HepG2 (cell line): ENCODE results near the gene GRIK2. TPM values are rescaled to one million over a fixed set of nuclear protein-coding genes. Genes with fewer than 3 reads are reported as not detected.

Experiments
- ATAC-seq: fragments of 200-7000 bp; cut with Tn5 transposase; 3 replicates; pipeline ENCODE4 v1.9.1; 2020; ENCODE audit warnings: mild to moderate bottlenecking, moderate library complexity
- BruUV-seq: library from RNA; stranded (reverse); fragments of 400-500 nt; replicated peaks from 2 replicates; lab custom pipeline; 2021; lab: Mats Ljungman, UMichigan
- CTCF ChIA-PET: fragments of 300-600 bp; formaldehyde crosslinking; extraction: SDS; loops from one replicate; lab custom pipeline; 2021; ENCODE audit warnings: low total read pairs, inconsistent platforms, low intra/inter-chr PET ratio; lab: Yijun Ruan, JAX
- POLR2A ChIA-PET: fragments of 350-600 bp; sonication (Branson Sonifier 250); formaldehyde crosslinking; loops from one replicate; lab custom pipeline; 2020; ENCODE audit warnings: antibody characterized with exemption, inconsistent platforms; lab: Yijun Ruan, JAX
- DNase-seq: peaks from one replicate; pipeline ENCODE4 v3.0.0-alpha.2; 2015; ENCODE audit warnings: low spot score
- FAIRE-seq: peaks from 3 replicates; lab custom pipeline; 2011; peaks lifted over from hg19 to GRCh38; lab: Jason Lieb, UNC
- H2AFZ ChIP-seq: one replicate; pipeline ENCODE4 v1.6.1; 2011; ENCODE audit warnings: low read length, inconsistent platforms
- H3K27ac ChIP-seq: fragments of 300-600 bp; 3 replicates; pipeline ENCODE4 v1.8.0; 2011; ENCODE audit warnings: mixed run types, mild to moderate bottlenecking, mixed read lengths, low read length, inconsistent platforms; ENCODE audit not compliant: insufficient read depth; ENCODE audit errors: extremely low read length
- H3K27me3 ChIP-seq, 2 experiments: fragments of 200-600 bp in 1 of 2; 2 replicates in 1 of 2; 3 replicates in 1 of 2; pipeline versions ENCODE4 v1.6.0 to v1.8.0; 2011; ENCODE audit warnings: low read length in 2 of 2, mild to moderate bottlenecking in 2 of 2, moderate library complexity in 2 of 2, inconsistent platforms in 1 of 2; ENCODE audit not compliant: insufficient read depth in 2 of 2, control insufficient read depth in 1 of 2
- H3K36me3 ChIP-seq, 2 experiments: fragments of 200-600 bp in 1 of 2; replicated peaks in 1 of 2; 2 replicates in 1 of 2; 3 replicates in 1 of 2; pipeline versions ENCODE4 v1.5.1 to v1.8.0; 2011; ENCODE audit warnings: low read length in 2 of 2, inconsistent platforms in 1 of 2; ENCODE audit not compliant: insufficient read depth in 2 of 2, control insufficient read depth in 1 of 2
- H3K4me1 ChIP-seq: 2 replicates; pipeline ENCODE4 v1.5.1; 2012; ENCODE audit warnings: low read length, inconsistent platforms; ENCODE audit not compliant: insufficient read depth
- H3K4me2 ChIP-seq: 2 replicates; pipeline ENCODE4 v1.6.0; 2011; ENCODE audit warnings: low read depth, low read length, inconsistent platforms
- H3K4me3 ChIP-seq, 3 experiments: fragments of 200-600 bp in 1 of 3; sonication (generic), shearing (Covaris generic) in 1 of 3; replicated peaks in 1 of 3; 2 replicates each; pipeline ENCODE4 v1.5.1; 2011 to 2016; ENCODE audit warnings: low read length in 3 of 3, inconsistent platforms in 2 of 3, low read depth in 2 of 3, mild to moderate bottlenecking in 2 of 3, control low read depth in 1 of 3, mixed read lengths in 1 of 3; ENCODE audit not compliant: insufficient read depth in 1 of 3
- H3K79me2 ChIP-seq: one replicate; pipeline ENCODE4 v1.6.1; 2011; ENCODE audit warnings: low read length, inconsistent platforms; ENCODE audit not compliant: insufficient read depth
- H3K9ac ChIP-seq: 2 replicates; pipeline ENCODE4 v1.6.0; 2011; ENCODE audit warnings: mild to moderate bottlenecking, low read depth, low read length, inconsistent platforms; ENCODE audit not compliant: insufficient read depth
- H3K9me3 ChIP-seq: 2 replicates; pipeline ENCODE4 v1.5.1; 2012; ENCODE audit warnings: mild to moderate bottlenecking, low read length
- H4K20me1 ChIP-seq: 2 replicates; pipeline ENCODE4 v1.6.0; 2011; ENCODE audit warnings: inconsistent platforms, mild to moderate bottlenecking, low read length, moderate library complexity; ENCODE audit not compliant: insufficient read depth
- AFF4 ChIP-seq: sonication (generic); formaldehyde crosslinking; IDR thresholded peaks from 2 replicates; pipeline ENCODE4 v1.4.0; 2020; ENCODE audit warnings: missing genetic modification reagents
- AGO2 ChIP-seq: fragments of 200-400 bp; formaldehyde crosslinking; optimal IDR thresholded peaks from 2 replicates; pipeline ENCODE3; 2017; ENCODE audit warnings: mild to moderate bottlenecking, low read depth, low read length, moderate library complexity
- ASH2L ChIP-seq: fragments of 300-600, 200-600 bp; sonication (generic); IDR thresholded peaks from 2 replicates; pipeline ENCODE4 v1.7.0; 2017; ENCODE audit warnings: low read depth, mild to moderate bottlenecking, moderate library complexity, mixed read lengths, low read length; ENCODE audit not compliant: insufficient read length
- KDM2A ChIP-seq: sonication (generic); formaldehyde crosslinking; IDR thresholded peaks from 2 replicates; pipeline ENCODE4 v1.4.0; 2020; ENCODE audit warnings: low read depth, missing genetic modification reagents, borderline replicate concordance
- MIER3 ChIP-seq: IDR thresholded peaks from 2 replicates; pipeline ENCODE4 v1.6.1; 2016; ENCODE audit warnings: missing compliant biosample characterization, borderline replicate concordance
- MNT ChIP-seq: fragments of 450-650 bp; IDR thresholded peaks from 2 replicates; pipeline ENCODE4 v1.6.1; 2016
- RNF2 ChIP-seq: fragments of 450-650 bp; conservative IDR thresholded peaks from 2 replicates; pipeline ENCODE4 v1.6.1; 2016; ENCODE audit warnings: low read depth
- RORA ChIP-seq: sonication (generic); formaldehyde crosslinking; IDR thresholded peaks from 2 replicates; pipeline ENCODE4 v1.5.0; 2020; ENCODE audit warnings: mild to moderate bottlenecking, missing genetic modification reagents, moderate library complexity
- ZFP36L2 ChIP-seq: sonication (generic); formaldehyde crosslinking; IDR thresholded peaks from 2 replicates; pipeline ENCODE4 v1.4.0; 2020; ENCODE audit warnings: missing genetic modification reagents
- ZNF17 ChIP-seq: sonication (generic); formaldehyde crosslinking; IDR thresholded peaks from 2 replicates; pipeline ENCODE4 v1.5.0; 2020; ENCODE audit warnings: mild to moderate bottlenecking, missing genetic modification reagents
- ZNF607 ChIP-seq: sonication (generic); formaldehyde crosslinking; IDR thresholded peaks from 2 replicates; pipeline ENCODE4 v1.5.1; 2020; ENCODE audit warnings: missing genetic modification reagents, mild to moderate bottlenecking, borderline replicate concordance
- ZNF616 ChIP-seq: sonication (generic); formaldehyde crosslinking; IDR thresholded peaks from 2 replicates; pipeline ENCODE4 v1.5.0; 2020; ENCODE audit warnings: low read depth, mild to moderate bottlenecking, missing genetic modification reagents
- WGBS: methylation state at CpG from one replicate; pipeline ENCODE4 v1.1.6; 2017; ENCODE audit warnings: low lambda C conversion rate; 5-methylcytosine and 5-hydroxymethylcytosine counted together
- in situ Hi-C: cut with HindIII; loops from 2 replicates; pipeline ENCODE4 v1.10.0; 2017; ENCODE audit warnings: low pct_unique_long_range_greater_than_20kb; ENCODE audit not compliant: extremely low pct_ligation_motif_present
- intact Hi-C: fragments of 100-400 bp; cut with micrococcal nuclease; formaldehyde crosslinking; loops from one replicate; pipeline ENCODE4 v1.10.0; 2022; ENCODE audit not compliant: unreplicated experiment
- polyA plus RNA-seq, 8 experiments: library from polyadenylated mRNA; depleted of rRNA in 3 of 8; stranded (reverse) in 7 of 8; unstranded in 1 of 8; fragments of >200 nt; fragmentation: Illumina TruSeq in 4 of 8; extraction: Trizol in 4 of 8; gene quantifications; 2 replicates each; pipeline versions ENCODE4 v1.2.1 to v1.2.3, GENCODE V29; 2011 to 2016; ENCODE audit warnings: low read depth in 4 of 8, missing spikeins in 1 of 8, mixed read lengths in 1 of 8; ENCODE audit not compliant: insufficient read depth in 1 of 8
- total RNA-seq, 5 experiments: library from RNA; depleted of rRNA; stranded (reverse); fragments of >200 nt; fragmentation: Illumina TruSeq; extraction: Trizol; gene quantifications; 2 replicates each; pipeline ENCODE4 v1.2.3, GENCODE V29; 2016; ENCODE audit warnings: low read depth in 1 of 5
- TF ChIP-seq, protein P1 (sequence below), 2 experiments: IDR thresholded peaks; 2 replicates each; pipeline ENCODE4 v1.6.1; 2011 to 2012; ENCODE audit warnings: low read length in 2 of 2, borderline replicate concordance in 1 of 2, low read depth in 1 of 2, mild to moderate bottlenecking in 1 of 2, moderate library complexity in 1 of 2
- TF ChIP-seq, protein P2 (sequence below): IDR thresholded peaks from 2 replicates; pipeline ENCODE4 v1.6.1; 2016; ENCODE audit warnings: missing compliant biosample characterization, missing genetic modification reagents, borderline replicate concordance

Gene GRIK2
- total and polyA plus RNA-seq, 2 of the 13 experiments (the other 11 are each of a cell fraction or from before 2014, with no cell fraction given) = not detected

DNA sequence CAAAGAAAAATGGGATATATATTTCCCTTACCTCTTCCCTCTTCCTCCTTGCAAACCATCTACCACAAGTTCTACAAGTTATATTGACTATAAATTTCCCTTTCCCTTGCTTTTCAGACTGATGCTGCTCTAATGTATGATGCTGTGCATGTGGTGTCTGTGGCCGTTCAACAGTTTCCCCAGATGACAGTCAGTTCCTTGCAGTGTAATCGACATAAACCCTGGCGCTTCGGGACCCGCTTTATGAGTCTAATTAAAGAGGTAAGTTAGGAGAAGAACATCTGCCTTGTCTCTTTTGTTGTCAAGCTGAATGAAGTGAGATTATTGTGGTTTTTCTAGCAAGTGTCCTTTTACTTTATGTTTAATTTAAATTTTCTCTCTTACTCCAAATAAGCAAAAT lies 406.0 kb downstream of the GRIK2 start (continued):
- no peak for TF ChIP-seq ASH2L
- no peak for TF ChIP-seq ZFP36L2 (CRISPR knock-in tag)
- TF ChIP-seq, protein P1, sequence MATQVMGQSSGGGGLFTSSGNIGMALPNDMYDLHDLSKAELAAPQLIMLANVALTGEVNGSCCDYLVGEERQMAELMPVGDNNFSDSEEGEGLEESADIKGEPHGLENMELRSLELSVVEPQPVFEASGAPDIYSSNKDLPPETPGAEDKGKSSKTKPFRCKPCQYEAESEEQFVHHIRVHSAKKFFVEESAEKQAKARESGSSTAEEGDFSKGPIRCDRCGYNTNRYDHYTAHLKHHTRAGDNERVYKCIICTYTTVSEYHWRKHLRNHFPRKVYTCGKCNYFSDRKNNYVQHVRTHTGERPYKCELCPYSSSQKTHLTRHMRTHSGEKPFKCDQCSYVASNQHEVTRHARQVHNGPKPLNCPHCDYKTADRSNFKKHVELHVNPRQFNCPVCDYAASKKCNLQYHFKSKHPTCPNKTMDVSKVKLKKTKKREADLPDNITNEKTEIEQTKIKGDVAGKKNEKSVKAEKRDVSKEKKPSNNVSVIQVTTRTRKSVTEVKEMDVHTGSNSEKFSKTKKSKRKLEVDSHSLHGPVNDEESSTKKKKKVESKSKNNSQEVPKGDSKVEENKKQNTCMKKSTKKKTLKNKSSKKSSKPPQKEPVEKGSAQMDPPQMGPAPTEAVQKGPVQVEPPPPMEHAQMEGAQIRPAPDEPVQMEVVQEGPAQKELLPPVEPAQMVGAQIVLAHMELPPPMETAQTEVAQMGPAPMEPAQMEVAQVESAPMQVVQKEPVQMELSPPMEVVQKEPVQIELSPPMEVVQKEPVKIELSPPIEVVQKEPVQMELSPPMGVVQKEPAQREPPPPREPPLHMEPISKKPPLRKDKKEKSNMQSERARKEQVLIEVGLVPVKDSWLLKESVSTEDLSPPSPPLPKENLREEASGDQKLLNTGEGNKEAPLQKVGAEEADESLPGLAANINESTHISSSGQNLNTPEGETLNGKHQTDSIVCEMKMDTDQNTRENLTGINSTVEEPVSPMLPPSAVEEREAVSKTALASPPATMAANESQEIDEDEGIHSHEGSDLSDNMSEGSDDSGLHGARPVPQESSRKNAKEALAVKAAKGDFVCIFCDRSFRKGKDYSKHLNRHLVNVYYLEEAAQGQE (IDR thresholded peaks at IDR 0.05; ENCODE audit: borderline replicate concordance in 1 of 2, low read depth in 1 of 2, low read length in 2 of 2) = no peak
- no peak for TF ChIP-seq ZNF17 (CRISPR knock-in tag)

DNA sequence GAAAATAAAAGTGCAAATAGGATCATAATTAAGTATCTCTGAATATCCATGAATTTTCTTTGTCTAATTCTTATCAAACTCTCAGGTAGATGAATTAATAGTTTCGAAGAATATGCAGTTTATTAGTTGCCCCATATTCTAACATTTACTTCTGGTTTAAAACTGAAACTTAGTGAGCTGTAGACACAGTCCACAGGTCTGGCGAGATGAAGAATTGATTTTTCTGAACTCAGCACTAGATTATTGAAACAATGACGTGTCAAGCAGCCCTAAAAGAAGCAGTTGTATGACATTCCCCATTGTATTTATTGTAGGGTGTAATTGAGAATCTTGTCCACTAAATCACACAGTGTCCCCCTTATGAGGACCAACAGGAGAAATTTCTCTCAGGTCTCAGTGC lies 407.1 kb downstream of the GRIK2 start:
- no peaks in the 10 kb centered on the region for H3K4me1 ChIP-seq
- H3K27me3 ChIP-seq = no peaks in the 10 kb centered on the region
- H3K79me2 ChIP-seq = no peaks in the 10 kb centered on the region
- ChIA-PET POLR2A (no interaction called here), CTCF (no interaction called here)
- no peak overlapping the region for H2AFZ ChIP-seq
- intact Hi-C loops = no loop called here
- H3K9ac ChIP-seq = no peak overlapping the region
- H3K9me3 ChIP-seq = no peaks in the 10 kb centered on the region
- in situ Hi-C loops = no loop called here
- H3K4me2 ChIP-seq = no peak overlapping the region
- BruUV-seq = no TSS peak
- ATAC-seq (no peak), FAIRE-seq (no peak), DNase-seq (no peak)
- 5% methylated on average over 3 of the region's 3 CpGs for WGBS
- no peak overlapping the region for H3K4me3 ChIP-seq
- no peaks in the 10 kb centered on the region for H4K20me1 ChIP-seq
- H3K36me3 ChIP-seq = no peaks in the 10 kb centered on the region
- H3K27ac ChIP-seq = no peak overlapping the region
- no peak for TF ChIP-seq KDM2A (CRISPR knock-in tag)
- TF ChIP-seq, protein P2, sequence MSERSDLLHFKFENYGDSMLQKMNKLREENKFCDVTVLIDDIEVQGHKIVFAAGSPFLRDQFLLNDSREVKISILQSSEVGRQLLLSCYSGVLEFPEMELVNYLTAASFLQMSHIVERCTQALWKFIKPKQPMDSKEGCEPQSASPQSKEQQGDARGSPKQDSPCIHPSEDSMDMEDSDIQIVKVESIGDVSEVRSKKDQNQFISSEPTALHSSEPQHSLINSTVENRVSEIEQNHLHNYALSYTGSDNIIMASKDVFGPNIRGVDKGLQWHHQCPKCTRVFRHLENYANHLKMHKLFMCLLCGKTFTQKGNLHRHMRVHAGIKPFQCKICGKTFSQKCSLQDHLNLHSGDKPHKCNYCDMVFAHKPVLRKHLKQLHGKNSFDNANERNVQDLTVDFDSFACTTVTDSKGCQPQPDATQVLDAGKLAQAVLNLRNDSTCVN = no peak
- TF ChIP-seq MNT = no peak
- no peak for TF ChIP-seq RORA (CRISPR knock-in tag)
- TF ChIP-seq AFF4 = no peak
- TF ChIP-seq RNF2 = no peak
- no peak for TF ChIP-seq ZNF607
- TF ChIP-seq MIER3 (CRISPR knock-in tag) = no peak
- no peak for TF ChIP-seq ZNF616 (CRISPR knock-in tag)
- TF ChIP-seq AGO2 = no peak
